H1 (cell line): ENCODE data around the gene TNNT3. TPM values are rescaled to one million over a fixed set of nuclear protein-coding genes. Genes with fewer than 3 reads are reported as not detected.

Experiments
- CTCF ChIA-PET: fragments of 300-600 bp; sonication (Branson Sonifier 250); formaldehyde crosslinking; loops from one replicate; lab custom pipeline; 2021; ENCODE audit not compliant: partially characterized antibody; lab: Charles Lee
- POLR2A ChIA-PET: fragments of 300-600 bp; sonication (Branson Sonifier 250); formaldehyde crosslinking; loops from one replicate; lab custom pipeline; 2021; ENCODE audit warnings: inconsistent platforms; ENCODE audit not compliant: partially characterized antibody; lab: Charles Lee
- DNase-seq, 2 experiments: peaks; one replicate each; pipeline versions ENCODE4 v3.0.0 to v3.0.0-alpha.2; 2010 to 2022; ENCODE audit warnings: low spot score in 2 of 2, low read depth in 1 of 2, mixed read lengths in 1 of 2
- FAIRE-seq: peaks from 2 replicates; lab custom pipeline; 2011; peaks lifted over from hg19 to GRCh38; lab: Jason Lieb, UNC
- H2AFZ ChIP-seq: 2 replicates; pipeline ENCODE4 v1.8.1; 2012; ENCODE audit warnings: low read length, inconsistent platforms
- H2AK5ac ChIP-seq: 2 replicates; pipeline ENCODE4 v1.6.1; 2013; ENCODE audit warnings: low read depth, low read length
- H2BK120ac ChIP-seq: replicated peaks from 2 replicates; pipeline ENCODE3; 2013; ENCODE audit warnings: low read depth, low read length, inconsistent platforms
- H2BK12ac ChIP-seq: 2 replicates; pipeline ENCODE4 v1.6.1; 2013; ENCODE audit warnings: low read depth, low read length
- H2BK15ac ChIP-seq: 2 replicates; pipeline ENCODE4 v1.6.1; 2013; ENCODE audit warnings: low read length
- H2BK20ac ChIP-seq: 2 replicates; pipeline ENCODE4 v1.6.1; 2013; ENCODE audit warnings: low read length
- H2BK5ac ChIP-seq: 2 replicates; pipeline ENCODE4 v1.6.1; 2013; ENCODE audit warnings: low read depth, low read length
- H3K14ac ChIP-seq: 2 replicates; pipeline ENCODE4 v1.6.1; 2013; ENCODE audit warnings: inconsistent platforms; ENCODE audit not compliant: insufficient read length
- H3K18ac ChIP-seq: 2 replicates; pipeline ENCODE4 v1.6.1; 2013; ENCODE audit warnings: low read length; ENCODE audit errors: extremely low read depth
- H3K23ac ChIP-seq: 2 replicates; pipeline ENCODE4 v1.6.1; 2013; ENCODE audit warnings: inconsistent platforms; ENCODE audit not compliant: insufficient read length
- H3K23me2 ChIP-seq: 2 replicates; pipeline ENCODE4 v1.6.1; 2013; ENCODE audit warnings: low read depth, low read length
- H3K27ac ChIP-seq: 2 replicates; pipeline ENCODE4 v1.6.1; 2011; ENCODE audit warnings: low read depth, low read length, inconsistent platforms
- H3K27me3 ChIP-seq, 4 experiments: replicated peaks in 1 of 4; 1 replicate in 1 of 4; 2 replicates in 3 of 4; pipeline versions ENCODE4 v1.6.1 to v1.8.1; 2011 to 2013; ENCODE audit warnings: low read length in 3 of 4, mild to moderate bottlenecking in 3 of 4, inconsistent platforms in 2 of 4, mixed read lengths in 2 of 4, moderate library complexity in 1 of 4; ENCODE audit not compliant: control insufficient read depth in 3 of 4, insufficient read depth in 3 of 4; ENCODE audit errors: extremely low read depth in 1 of 4
- H3K36me3 ChIP-seq, 4 experiments: 2 replicates each; pipeline versions ENCODE4 v1.6.1 to v1.8.1; 2011 to 2013; ENCODE audit warnings: mild to moderate bottlenecking in 4 of 4, low read length in 3 of 4, moderate library complexity in 2 of 4, control low read depth in 1 of 4, inconsistent platforms in 1 of 4; ENCODE audit not compliant: insufficient read depth in 4 of 4, control insufficient read depth in 2 of 4
- H3K4ac ChIP-seq: replicated peaks from 2 replicates; pipeline ENCODE3; 2013; ENCODE audit warnings: low read length, low read depth, mixed read lengths, inconsistent platforms; ENCODE audit not compliant: insufficient read length
- H3K4me1 ChIP-seq, 4 experiments: replicated peaks in 1 of 4; 1 replicate in 1 of 4; 2 replicates in 3 of 4; pipeline versions ENCODE4 v1.6.1 to v1.8.1; 2011 to 2013; ENCODE audit warnings: low read length in 3 of 4, inconsistent platforms in 2 of 4, mixed read lengths in 1 of 4; ENCODE audit not compliant: insufficient read depth in 4 of 4, control insufficient read depth in 3 of 4
- H3K4me2 ChIP-seq, 2 experiments: 2 replicates each; pipeline versions ENCODE4 v1.6.1 to v1.8.1; 2011 to 2013; ENCODE audit warnings: low read depth in 2 of 2, low read length in 2 of 2, control low read depth in 1 of 2, inconsistent platforms in 1 of 2, mild to moderate bottlenecking in 1 of 2; ENCODE audit not compliant: insufficient read depth in 1 of 2
- H3K4me3 ChIP-seq, 4 experiments: fragments of 200-600, 300-600 bp in 1 of 4; sonication (generic), shearing (Covaris generic), sonication (Bioruptor Twin) in 1 of 4; 2 replicates each; pipeline versions ENCODE4 v1.5.1 to v1.8.1; 2011 to 2016; ENCODE audit warnings: low read length in 4 of 4, low read depth in 3 of 4, control low read depth in 2 of 4, inconsistent platforms in 2 of 4, mild to moderate bottlenecking in 2 of 4, mixed read lengths in 1 of 4, moderate library complexity in 1 of 4; ENCODE audit not compliant: insufficient read depth in 2 of 4; ENCODE audit errors: extremely low read depth in 1 of 4
- H3K56ac ChIP-seq: replicated peaks from 2 replicates; pipeline ENCODE3; 2013; ENCODE audit warnings: low read depth, mild to moderate bottlenecking, mixed read lengths, low read length, inconsistent platforms; ENCODE audit not compliant: insufficient read length
- H3K79me1 ChIP-seq: 2 replicates; pipeline ENCODE4 v1.6.1; 2013; ENCODE audit warnings: low read depth, low read length, control low read depth
- H3K79me2 ChIP-seq, 2 experiments: 2 replicates each; pipeline versions ENCODE4 v1.6.1 to v1.8.1; 2012 to 2013; ENCODE audit warnings: low read length in 2 of 2, mild to moderate bottlenecking in 2 of 2, inconsistent platforms in 1 of 2; ENCODE audit not compliant: insufficient read depth in 2 of 2, control insufficient read depth in 1 of 2
- H3K9ac ChIP-seq, 4 experiments: replicated peaks in 1 of 4; 1 replicate in 1 of 4; 2 replicates in 3 of 4; pipeline versions ENCODE4 v1.6.1 to v1.8.1; 2011 to 2013; ENCODE audit warnings: low read depth in 3 of 4, low read length in 3 of 4, control low read depth in 2 of 4, mild to moderate bottlenecking in 2 of 4, moderate library complexity in 2 of 4, inconsistent platforms in 1 of 4; ENCODE audit errors: extremely low read depth in 1 of 4
- H3K9me3 ChIP-seq, 2 experiments: 2 replicates each; pipeline versions ENCODE4 v1.6.1 to v1.8.1; 2012 to 2013; ENCODE audit warnings: mild to moderate bottlenecking in 2 of 2, moderate library complexity in 2 of 2, control low read depth in 1 of 2, inconsistent platforms in 1 of 2, low read depth in 1 of 2, low read length in 1 of 2, mixed read lengths in 1 of 2; ENCODE audit not compliant: insufficient read depth in 2 of 2
- H4K20me1 ChIP-seq, 2 experiments: replicated peaks in 1 of 2; 2 replicates each; pipeline versions ENCODE3 to v1.8.1; 2011 to 2013; ENCODE audit warnings: inconsistent platforms in 2 of 2, low read length in 2 of 2, mild to moderate bottlenecking in 1 of 2; ENCODE audit not compliant: insufficient read depth in 2 of 2, control insufficient read depth in 1 of 2
- H4K5ac ChIP-seq: 2 replicates; pipeline ENCODE4 v1.6.1; 2013; ENCODE audit warnings: low read length, low read depth, mixed read lengths, inconsistent platforms; ENCODE audit not compliant: insufficient read length
- H4K8ac ChIP-seq: 2 replicates; pipeline ENCODE4 v1.8.0; 2013; ENCODE audit warnings: mild to moderate bottlenecking, moderate library complexity, low read length, inconsistent platforms; ENCODE audit not compliant: insufficient read depth; ENCODE audit errors: extremely low read depth
- H4K91ac ChIP-seq: replicated peaks from 2 replicates; pipeline ENCODE3; 2013; ENCODE audit warnings: low read length, mixed read lengths, inconsistent platforms; ENCODE audit not compliant: insufficient read length
- CBX5 ChIP-seq: fragments of 300-800, 300-1000 bp; sonication (generic); IDR thresholded peaks from 2 replicates; pipeline ENCODE4 v1.7.1; 2016; ENCODE audit warnings: antibody characterized with exemption, low read length, low read depth
- CHD1 ChIP-seq: IDR thresholded peaks from 2 replicates; pipeline ENCODE4 v1.6.1; 2012; ENCODE audit warnings: low read depth, low read length, improper control_type of control experiment
- GABPA ChIP-seq: IDR thresholded peaks from 2 replicates; pipeline ENCODE4 v1.6.1; 2011; ENCODE audit warnings: mild to moderate bottlenecking, low read length, moderate library complexity, borderline replicate concordance; ENCODE audit not compliant: insufficient read depth
- MAFK ChIP-seq: IDR thresholded peaks from 2 replicates; pipeline ENCODE4 v1.6.1; 2012; ENCODE audit warnings: low read depth, mild to moderate bottlenecking, improper control_type of control experiment, low read length
- MAX ChIP-seq: IDR thresholded peaks from 2 replicates; pipeline ENCODE4 v1.6.1; 2012; ENCODE audit warnings: inconsistent platforms
- NRF1 ChIP-seq: IDR thresholded peaks from 2 replicates; pipeline ENCODE4 v1.6.1; 2011; ENCODE audit warnings: mild to moderate bottlenecking, low read depth, low read length, improper control_type of control experiment
- WGBS, 2 experiments: shearing (Covaris generic) in 1 of 2; methylation state at CpG; one replicate each; pipeline versions ENCODE4 v1.1.6 to v1.1.7; 2013 to 2015; ENCODE audit warnings: low lambda C conversion rate in 2 of 2, mixed read lengths in 2 of 2, inconsistent platforms in 1 of 2, low coverage in 1 of 2, missing lambda C conversion rate in 1 of 2; ENCODE audit not compliant: insufficient replicate concordance in 2 of 2, insufficient coverage in 1 of 2, insufficient read length in 1 of 2; ENCODE audit errors: extremely low coverage in 1 of 2, missing lambda C conversion rate in 1 of 2; 5-methylcytosine and 5-hydroxymethylcytosine counted together
- polyA plus RNA-seq, 7 experiments: library from polyadenylated mRNA; depleted of rRNA in 3 of 7; stranded (reverse) in 5 of 7; unstranded in 2 of 7; fragments of >200 nt in 5 of 7; fragments of 200-250 nt in 2 of 7; gene quantifications; 1 replicate in 5 of 7; 2 replicates in 1 of 7; 4 replicates in 1 of 7; pipeline versions ENCODE4 v1.2.1 to v1.2.3, GENCODE V29; 2011 to 2013; ENCODE audit warnings: missing spikeins in 2 of 7, mixed read lengths in 2 of 7
- total RNA-seq: library from RNA; stranded (reverse); fragmentation: NEBNext Ultra II Directional; extraction: Animal tissue kit (Norgen Biotek cat#: 25700); gene quantifications from 2 replicates; pipeline ENCODE4 v1.2.1, GENCODE V29; 2021

TNNT3 gene
- total and polyA plus RNA-seq, 2 of the 8 experiments (the other 6 are each of a cell fraction or from before 2014, with no cell fraction given) = not detected

GRCh38 chr11:1894759-1895158 is 24.7 kb upstream of the TNNT3 start:
- Histone ChIP-seq H4K5ac (no peak overlapping the region), H3K14ac (no peak overlapping the region), H3K27me3 (no peaks in the 10 kb centered on the region; a peak in 1 of 7 replicates), H4K91ac (no peak overlapping the region), H3K27ac (no peak overlapping the region), H2AFZ (no peak overlapping the region), H2BK12ac (no peak overlapping the region), H3K23ac (no peak overlapping the region), H2BK120ac (no peak overlapping the region), H3K18ac (no peak overlapping the region), H3K9me3 (no peaks in the 10 kb centered on the region), H2BK20ac (no peak overlapping the region), H3K56ac (no peak overlapping the region), H3K79me1 (no peaks in the 10 kb centered on the region), H4K20me1 (peaks cover 0 to 4% of the 10 kb centered on the region in 2 experiments), H3K4me1 (no peaks in the 10 kb centered on the region), H2AK5ac (no peak overlapping the region), H3K36me3 (no peaks in the 10 kb centered on the region), H3K9ac (no peak overlapping the region), H3K4me3 (no peak overlapping the region), H4K8ac (peak overlapping the region; percentile 46; the same call in 1 of the 2 replicates), H3K4ac (no peak overlapping the region), H2BK5ac (no peak overlapping the region), H3K4me2 (no peak overlapping the region), H3K79me2 (no peaks in the 10 kb centered on the region), H2BK15ac (no peak overlapping the region), H3K23me2 (peaks cover 15% of the 10 kb centered on the region; the same call in 1 of the 2 replicates)
- TF ChIP-seq MAX (no peak), CBX5 (no peak), CHD1 (no peak), MAFK (no peak), GABPA (no peak), NRF1 (no peak)
- POLR2A ChIA-PET = interaction anchor here (0.6 kb wide), 1 partner anchor 205 kb away, joined by 3 read pairs; no protein-coding TSS in a partner anchor
- WGBS, 2 experiments = 96% methylated on average over 11 of the region's 11 CpGs; no CpG with 5 or more reads in 1 of the 2 experiments
- DNase-seq (no peak), FAIRE-seq (no peak)
- CTCF ChIA-PET = interaction anchor here (1.8 kb wide), 1 partner anchor 256 kb away, joined by 11 read pairs; no protein-coding TSS in a partner anchor
